Measurements from ENCODE around the gene MMP19.

Gene MMP19

GRCh38 chr12:55812088-55812487, 30.6 kb downstream of the MMP19 start:
- DNase-seq, result no peak

- DNase-seq, result no peak
These were observed 33.5 kb downstream of the MMP19 start for GRCh38 chr12:55809274-55809673.

- DNase-seq, result no peak
These were observed 35.8 kb downstream of the MMP19 start for GRCh38 chr12:55806982-55807381.

- no peak for DNase-seq
These were observed 45.2 kb downstream of the MMP19 start for GRCh38 chr12:55797550-55797949.

- DNase-seq, result no peak
These were observed 45.7 kb downstream of the MMP19 start for GRCh38 chr12:55797068-55797467.

- DNase-seq, result no peak
These were observed 46.8 kb downstream of the MMP19 start for GRCh38 chr12:55795950-55796349.

GRCh38 chr12:55789893-55790292, 52.8 kb downstream of the MMP19 start:
- no peak for DNase-seq

GRCh38 chr12:55789171-55789570, 53.6 kb downstream of the MMP19 start:
- DNase-seq, result no peak

GRCh38 chr12:55788546-55788945, 54.2 kb downstream of the MMP19 start:
- DNase-seq, result no peak
